GM12873 (cell line): ENCODE results near the gene GRM5.

Experiments
- CTCF ChIP-seq: IDR thresholded peaks from 2 replicates; pipeline ENCODE4 v1.5.1; 2012; ENCODE audit warnings: low read depth, mild to moderate bottlenecking, moderate library complexity, low read length, control low read depth; ENCODE audit not compliant: insufficient read depth; ENCODE audit errors: missing control alignments

GRM5 gene

GRCh38 chr11:88474655-88475054, 591.1 kb downstream of the GRM5 start:
- TF ChIP-seq CTCF = no peak

GRCh38 chr11:88469561-88470225, 596.1 kb downstream of the GRM5 start:
- TF ChIP-seq CTCF = no peak

- no peak for TF ChIP-seq CTCF
Measured at GRCh38 chr11:88464528-88464927, 601.3 kb downstream of the GRM5 start.

- no peak for TF ChIP-seq CTCF
Measured at GRCh38 chr11:88455974-88456373, 609.8 kb downstream of the GRM5 start.

- TF ChIP-seq CTCF = no peak
Measured at GRCh38 chr11:88454881-88455280, 610.9 kb downstream of the GRM5 start.
